Erythroblast (primary cell): Measurements from ENCODE around the gene PWWP2B.
"Not testable (repeated sequence)": the region's sequence is repeated elsewhere in the genome, so short reads cannot be mapped to it uniquely, and the experiment has no call there.

ENCODE experiments used
- DNase-seq, 2 experiments: peaks; one replicate each; lab custom pipeline; 2025; lab: John Stamatoyannopoulos, UW
- GATA1 ChIP-seq: IDR thresholded peaks from 2 replicates; pipeline ENCODE4 v1.6.1; 2011; ENCODE audit warnings: low read depth, mild to moderate bottlenecking, control low read depth, low read length, moderate library complexity
- POLR2A ChIP-seq: IDR thresholded peaks from 2 replicates; pipeline ENCODE4 v1.6.1; 2011; ENCODE audit warnings: mild to moderate bottlenecking, low read length

Gene PWWP2B

GRCh38 chr10:132381741-132382140, 15.3 kb upstream of the PWWP2B start:
- TF ChIP-seq POLR2A (no peak), GATA1 (no peak)
- peak in 1 of 2 experiments; percentile 15 for DNase-seq

- no peak for TF ChIP-seq GATA1
- TF ChIP-seq POLR2A, result no peak
- DNase-seq, result no peak
These were observed 14.6 kb upstream of the PWWP2B start for GRCh38 chr10:132382231-132382922.

GRCh38 chr10:132383101-132383500, 13.9 kb upstream of the PWWP2B start:
- no peak for TF ChIP-seq GATA1
- TF ChIP-seq POLR2A, result no peak
- no peak for DNase-seq

DNA sequence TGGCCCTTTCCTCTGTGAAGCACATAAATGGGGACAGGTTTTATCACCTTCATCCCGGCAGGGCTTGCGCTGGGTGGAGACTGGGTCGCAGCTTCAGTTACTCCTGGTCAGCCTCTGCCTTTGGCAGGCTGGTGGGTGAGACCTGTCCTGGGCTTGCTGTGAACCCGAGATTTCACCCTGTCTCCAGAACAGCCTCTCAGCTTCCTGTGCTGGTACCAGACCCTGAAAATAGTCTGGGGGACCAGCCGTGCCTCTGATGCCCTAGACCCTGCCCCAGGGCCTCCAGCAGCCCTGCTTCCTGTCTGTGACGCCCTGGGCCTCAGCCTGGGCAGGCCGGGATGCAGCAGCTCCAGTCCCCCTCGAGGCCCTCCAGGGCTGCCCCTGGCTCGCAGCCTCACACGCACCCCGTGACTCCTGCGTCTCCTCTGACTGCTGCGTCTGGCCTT, 13.2 kb upstream of the PWWP2B start:
- no peak for DNase-seq

GRCh38 chr10:132384618-132385388, 12.2 kb upstream of the PWWP2B start:
- no peak for TF ChIP-seq POLR2A
- no peak for TF ChIP-seq GATA1

More for the DNA sequence above, 13.2 kb upstream of the PWWP2B start:
- no peak for TF ChIP-seq POLR2A
- TF ChIP-seq GATA1, result no peak

DNA sequence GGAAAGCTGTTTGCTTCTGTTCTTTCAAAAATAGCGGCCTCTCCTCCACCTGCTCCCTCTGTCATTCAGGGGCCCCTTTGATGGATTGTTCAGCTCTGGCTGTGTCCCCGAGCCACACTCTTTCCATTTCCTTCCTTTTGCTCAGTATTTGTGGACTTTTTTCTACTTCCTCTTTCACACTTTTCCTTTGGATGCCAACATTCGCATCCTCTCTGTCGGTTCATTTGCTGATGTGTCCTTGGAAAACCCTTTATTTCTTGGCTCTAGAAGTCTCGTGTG, 11.7 kb upstream of the PWWP2B start:
- TF ChIP-seq POLR2A (no peak), GATA1 (no peak)

More at GRCh38 chr10:132384618-132385388, 12.2 kb upstream of the PWWP2B start:
- no peak for DNase-seq

GRCh38 chr10:132385721-132386418, 11.1 kb upstream of the PWWP2B start:
- DNase-seq, result no peak
- TF ChIP-seq GATA1, result no peak
- no peak for TF ChIP-seq POLR2A

More for the DNA sequence above, 11.7 kb upstream of the PWWP2B start:
- no peak for DNase-seq

- TF ChIP-seq POLR2A, result no peak
- no peak for TF ChIP-seq GATA1
- DNase-seq, result no peak
These were observed 10.6 kb upstream of the PWWP2B start for GRCh38 chr10:132386419-132386831.

GRCh38 chr10:132386896-132387295, 10.1 kb upstream of the PWWP2B start:
- DNase-seq, result not testable (repeated sequence)

GRCh38 chr10:132387764-132388210, 9.2 kb upstream of the PWWP2B start:
- DNase-seq, result peak; percentile 59 to 72
- no peak for TF ChIP-seq POLR2A
- no peak for TF ChIP-seq GATA1

- TF ChIP-seq GATA1 (no peak), POLR2A (no peak)
- DNase-seq, result peak in 1 of 2 experiments; percentile 32
These were observed 8.0 kb upstream of the PWWP2B start for GRCh38 chr10:132388891-132389432.

DNA sequence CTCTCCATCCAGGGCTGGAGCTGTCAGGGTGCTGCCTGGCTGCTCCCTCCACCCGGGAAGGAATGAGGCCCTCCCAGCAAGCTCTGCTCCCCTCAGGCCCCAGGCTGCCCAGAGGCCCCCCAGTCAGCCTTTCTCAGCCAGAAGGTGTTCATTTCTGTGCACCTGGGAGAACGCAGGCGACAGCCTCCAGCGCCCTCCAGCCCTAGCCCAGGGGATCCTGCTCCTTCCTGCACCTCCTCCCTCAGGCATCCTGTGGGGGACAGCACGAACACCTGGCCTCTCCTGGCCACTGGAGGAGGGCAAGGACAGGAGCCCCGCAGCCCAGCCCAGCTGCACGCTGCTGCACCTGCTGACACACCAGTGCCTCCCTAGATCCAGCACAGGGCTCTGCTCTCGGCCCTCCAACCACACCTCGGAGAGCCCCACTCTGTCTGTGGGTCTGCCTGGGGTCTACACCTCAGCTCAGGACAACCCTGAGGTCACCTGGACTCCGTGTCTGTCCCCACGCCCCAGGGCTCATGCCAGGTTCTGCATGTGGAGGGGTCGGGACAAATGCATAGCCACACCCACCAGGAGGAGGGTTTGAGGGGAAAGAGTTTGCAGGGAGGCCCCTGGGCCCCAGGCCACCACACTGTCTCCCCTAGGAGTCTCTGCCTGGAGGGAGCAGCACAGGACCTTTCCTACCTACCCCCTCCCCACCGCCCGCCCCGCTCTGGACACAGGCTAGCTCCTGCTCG, 7.4 kb upstream of the PWWP2B start:
- no peak for DNase-seq
- no peak for TF ChIP-seq POLR2A
- no peak for TF ChIP-seq GATA1

DNA sequence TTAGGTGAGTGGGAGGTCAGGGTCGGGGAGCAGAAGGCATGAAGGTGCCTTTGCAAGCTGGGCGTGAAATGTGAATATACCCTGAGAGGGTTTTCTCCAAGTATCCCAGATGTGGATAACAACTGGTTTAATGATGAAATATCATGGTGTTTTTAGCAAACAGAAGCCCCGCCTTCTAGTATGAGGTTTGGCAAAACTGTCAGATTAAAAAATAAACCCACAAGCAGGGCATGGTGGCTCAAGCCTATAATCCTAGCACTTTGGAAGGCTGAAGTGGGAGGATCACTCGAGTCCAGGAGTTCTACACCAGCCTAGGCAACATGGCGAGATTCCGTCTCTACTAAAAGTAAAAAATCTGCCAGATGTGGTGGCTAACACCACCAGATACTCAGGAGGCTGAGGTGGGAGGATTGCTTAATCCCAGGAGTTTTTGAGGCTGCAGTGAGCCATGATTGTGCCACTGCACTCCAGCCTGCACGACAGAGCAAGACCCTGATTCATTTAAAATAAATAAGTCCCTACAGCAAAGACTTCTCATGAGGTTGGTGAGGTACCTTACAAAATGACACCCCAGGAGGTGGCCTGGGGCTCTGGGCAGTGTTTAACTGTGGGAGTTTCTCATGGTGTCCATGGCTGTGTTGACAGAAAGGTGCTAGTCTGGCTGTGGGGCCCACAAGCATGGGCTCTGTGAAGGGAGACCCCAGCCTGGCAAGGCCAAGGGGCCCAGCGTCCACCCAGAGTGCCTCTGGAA, 6.7 kb upstream of the PWWP2B start:
- no peak for DNase-seq
- no peak for TF ChIP-seq POLR2A
- TF ChIP-seq GATA1, result no peak
